GM21528 (cell line): Measurements from ENCODE around the gene SLC22A3.

Experiments used
- ATAC-seq: cut with Tn5 transposase; IDR thresholded peaks from one replicate; pipeline ENCODE4 v1.9.1; 2021; ENCODE audit warnings: mild to moderate bottlenecking, moderate library complexity; ENCODE audit not compliant: unreplicated experiment, low FRiP score

The SLC22A3 gene

DNA sequence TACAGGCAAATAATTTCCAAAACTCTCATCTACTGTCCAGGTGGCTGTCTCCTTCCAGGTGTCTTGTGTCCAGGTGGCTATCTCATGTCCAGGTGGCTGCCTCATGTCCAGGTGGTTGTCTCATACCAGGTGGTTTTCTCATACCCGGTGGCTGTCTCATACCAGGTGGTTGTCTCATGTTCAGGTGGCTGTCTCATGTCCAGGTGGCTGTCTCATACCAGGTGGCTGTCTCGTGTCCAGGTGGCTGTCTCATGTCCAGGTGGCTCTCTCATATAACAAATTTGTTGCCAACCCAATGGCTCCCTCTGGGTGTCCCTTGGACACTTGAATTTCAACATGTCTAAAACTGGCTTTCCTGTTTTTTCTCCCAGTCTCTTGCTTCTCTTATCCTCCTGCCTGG, 14.3 kb upstream of the SLC22A3 start:
- ATAC-seq, result no peak

DNA sequence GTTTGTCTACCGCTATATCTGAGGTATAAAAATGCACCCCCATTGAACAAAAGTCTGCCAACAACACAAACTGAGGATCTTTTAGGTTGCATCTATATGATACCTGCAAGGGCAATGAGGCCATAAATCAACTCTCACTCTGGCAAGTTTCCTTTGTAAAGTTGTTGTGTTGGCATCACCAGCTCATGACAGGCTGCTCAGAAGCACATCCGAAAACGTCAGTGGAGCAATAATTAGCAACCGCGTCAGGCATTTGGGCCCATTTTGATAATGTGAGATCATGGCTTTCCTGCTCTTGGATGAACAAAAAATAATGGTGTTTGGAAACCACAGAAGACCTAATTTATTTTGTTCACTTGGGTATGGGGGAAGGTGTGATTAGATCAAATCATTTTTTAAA, 12.0 kb upstream of the SLC22A3 start:
- ATAC-seq, result no peak

DNA sequence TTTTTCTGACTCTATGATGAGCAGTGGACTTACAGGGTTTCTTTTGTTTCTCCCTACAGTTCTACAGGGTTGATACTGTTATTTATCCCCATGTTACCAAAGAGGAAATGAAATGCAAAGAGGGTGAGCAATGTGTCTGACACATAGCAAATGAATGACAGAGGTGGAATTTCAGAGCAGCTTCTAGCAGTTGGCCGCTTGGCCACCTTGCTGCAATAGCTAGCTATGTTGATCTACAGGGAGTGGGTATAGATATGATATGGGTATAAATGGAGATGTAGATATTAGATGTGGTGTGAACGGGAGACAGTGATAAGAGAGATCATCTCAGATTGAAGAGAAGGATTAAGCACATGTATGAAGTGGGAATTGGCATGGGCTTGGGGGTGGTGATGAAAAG, 10.9 kb upstream of the SLC22A3 start:
- no peak for ATAC-seq

DNA sequence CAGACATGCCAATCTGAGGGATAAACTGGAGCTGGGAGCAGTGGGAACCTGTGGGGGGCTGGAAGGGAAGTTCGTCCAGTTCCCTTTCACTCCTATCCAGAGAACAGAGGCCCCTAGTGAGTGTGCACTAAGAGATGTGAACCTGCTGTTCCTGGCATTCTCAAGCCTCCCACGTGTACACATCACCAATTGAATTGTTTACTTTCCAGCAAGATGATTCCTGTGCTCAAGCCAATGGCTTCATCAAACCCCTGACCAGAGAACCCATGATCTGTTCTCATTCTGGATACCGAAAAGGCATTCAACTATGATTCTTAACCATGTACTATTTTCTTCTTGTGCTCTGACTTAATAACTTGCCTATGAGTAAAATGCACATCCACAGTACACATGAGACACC, 10.2 kb upstream of the SLC22A3 start:
- no peak for ATAC-seq

DNA sequence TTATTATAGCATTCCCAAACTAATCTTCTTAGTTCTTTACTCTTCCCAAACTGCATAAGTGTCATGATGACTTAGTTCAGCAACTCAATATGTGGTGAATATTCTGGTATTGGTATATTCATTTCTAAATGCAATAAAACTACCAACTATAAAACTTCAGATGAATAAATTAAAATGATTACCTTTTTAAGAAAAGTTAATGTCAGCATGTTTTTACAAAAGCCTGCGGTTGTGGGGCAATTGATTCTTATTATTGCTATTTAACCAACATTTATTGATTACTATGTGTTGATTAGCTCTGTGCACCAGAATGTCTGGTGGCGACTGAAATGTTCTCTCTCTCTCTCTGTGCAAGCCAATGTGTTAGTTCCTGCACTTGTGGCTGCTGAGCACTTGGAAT, 5.0 kb upstream of the SLC22A3 start:
- no peak for ATAC-seq

DNA sequence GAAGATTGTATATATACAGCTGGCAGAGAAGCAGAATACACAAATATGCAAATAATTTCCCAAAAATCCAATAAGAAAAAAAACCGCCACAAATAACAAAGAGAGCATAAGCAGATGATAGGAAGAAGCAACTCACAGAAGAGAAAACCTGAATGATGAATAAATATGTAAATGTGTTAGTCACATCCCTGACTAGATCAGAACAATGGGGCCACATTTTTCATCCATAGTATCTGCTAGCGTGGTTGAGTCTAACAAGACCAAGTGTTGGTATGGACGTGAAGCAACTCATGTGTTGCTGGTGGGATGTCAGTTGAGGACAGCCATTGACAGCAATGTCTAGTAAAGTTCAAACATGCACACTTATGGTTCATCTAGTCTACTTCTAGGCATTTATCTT, 3.9 kb upstream of the SLC22A3 start:
- no peak for ATAC-seq

DNA sequence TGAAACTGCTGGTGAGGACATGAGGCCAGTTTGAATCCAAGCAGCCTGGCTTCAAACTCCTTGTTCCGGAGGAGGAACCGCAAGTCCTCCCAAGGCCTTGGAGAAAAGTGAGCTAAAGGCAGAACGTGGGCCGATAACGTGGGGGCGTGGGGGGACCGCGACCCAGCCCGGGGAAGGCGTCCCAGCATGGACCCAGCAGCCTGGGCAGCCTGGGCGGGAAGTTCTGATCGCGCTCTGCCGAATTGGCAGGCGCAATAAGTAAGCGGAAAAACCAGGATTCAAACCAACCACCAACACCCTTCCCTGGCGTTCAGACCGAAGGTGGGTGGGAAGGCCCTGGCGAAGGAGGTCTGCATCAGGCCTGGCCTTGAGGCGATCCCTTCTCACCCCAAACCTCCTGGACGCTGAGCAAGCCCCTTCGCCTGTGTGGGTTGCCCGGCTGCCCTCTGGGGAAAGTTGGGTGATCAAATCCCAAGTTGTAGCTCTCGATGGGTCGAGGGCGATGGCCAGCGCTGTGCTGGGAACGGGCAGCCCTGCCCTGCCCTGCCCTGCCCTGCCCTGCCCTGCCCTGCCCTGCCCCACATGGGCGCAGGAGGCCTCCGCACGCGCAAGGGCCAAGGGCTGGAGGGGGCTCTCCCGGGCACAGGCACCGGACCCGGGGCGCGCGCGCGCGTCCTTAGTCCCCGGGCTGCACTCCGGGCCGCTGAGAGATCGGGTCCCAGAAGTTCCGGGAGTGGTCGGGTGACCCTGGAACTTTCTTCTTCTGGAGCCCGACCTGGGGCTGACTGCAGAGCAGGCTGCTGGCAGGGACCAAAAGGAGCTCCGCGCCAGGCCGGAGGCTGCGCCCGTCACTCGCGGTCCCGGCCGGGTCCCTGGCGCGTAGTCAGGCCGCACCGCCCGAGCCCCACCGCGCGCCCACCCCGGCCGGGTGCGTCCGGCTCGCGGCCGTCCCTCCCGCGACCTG, 637 bp upstream of the SLC22A3 start:
- ATAC-seq, result no peak

DNA sequence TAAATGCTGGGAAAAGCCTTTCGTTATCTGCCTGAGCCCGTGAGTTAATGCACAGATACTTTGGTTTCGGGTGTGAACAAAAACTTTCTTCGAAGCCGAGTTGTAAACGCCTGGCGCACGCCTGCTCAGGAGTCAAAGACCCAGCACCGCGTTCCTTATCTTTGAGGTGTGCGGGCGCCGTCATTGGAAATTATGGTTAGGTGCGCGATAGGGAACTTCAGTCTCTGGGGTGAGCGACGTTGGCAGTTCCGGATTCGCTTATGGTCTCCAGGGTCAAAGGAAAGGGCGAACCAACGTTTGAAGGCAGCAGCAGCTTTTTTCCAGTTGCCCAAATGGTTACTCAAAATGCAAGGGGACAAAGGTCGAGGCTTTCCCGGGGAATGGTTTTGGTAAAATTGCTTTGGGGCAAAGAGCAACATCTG, 853 bp downstream of the SLC22A3 start:
- no peak for ATAC-seq

DNA sequence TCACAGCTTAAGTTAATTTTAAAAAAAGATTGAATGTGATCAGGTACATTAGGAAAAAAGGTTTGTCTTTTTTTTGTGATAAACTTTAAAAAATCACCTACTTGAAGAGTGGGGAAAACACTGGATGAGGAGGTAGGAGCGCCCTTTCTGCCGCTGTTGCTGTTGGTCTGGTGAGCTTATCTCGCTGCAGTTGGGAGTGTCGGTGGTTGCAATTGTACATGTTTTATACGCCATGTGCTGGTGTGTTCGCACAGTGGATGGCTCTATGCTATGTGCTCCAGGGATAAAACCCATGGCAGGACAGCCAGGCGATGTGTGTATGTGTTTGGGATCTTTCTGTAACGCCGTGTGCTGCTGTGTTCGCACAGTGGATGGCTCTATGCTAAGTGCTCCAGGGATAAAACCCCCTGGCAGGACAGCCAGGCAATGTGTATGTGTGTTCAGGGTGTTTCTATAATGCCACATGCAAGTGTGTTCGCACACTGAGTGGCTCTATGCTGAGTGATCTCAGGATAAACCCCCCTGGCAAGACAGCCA, 1.7 kb downstream of the SLC22A3 start:
- ATAC-seq, result no peak

DNA sequence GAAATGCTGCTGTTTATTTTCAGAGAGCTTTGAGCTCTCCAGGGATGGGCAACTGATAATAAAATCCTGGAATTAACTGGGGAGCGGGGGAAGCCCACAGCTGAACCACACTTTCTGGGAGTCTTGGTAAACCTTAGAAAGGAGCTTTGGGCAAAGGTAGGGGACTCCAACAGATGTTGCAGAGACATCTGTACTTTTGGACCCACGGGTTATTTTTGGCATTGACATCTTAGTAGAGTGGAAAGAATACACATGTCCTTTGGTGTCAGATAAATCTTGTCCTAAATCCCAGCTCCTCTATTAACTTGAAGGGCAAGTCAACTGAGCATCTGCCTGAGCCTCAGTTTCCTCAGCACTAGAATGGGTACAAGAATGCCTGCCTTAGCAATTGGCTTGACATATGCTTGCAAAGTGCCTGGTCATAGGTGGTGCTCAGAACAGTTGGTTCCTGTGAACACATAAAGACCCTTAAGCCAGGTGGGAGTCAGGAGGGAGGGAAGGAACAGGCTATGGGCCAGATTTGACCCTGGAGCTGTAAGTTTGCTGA, 5.8 kb downstream of the SLC22A3 start:
- ATAC-seq, result no peak

DNA sequence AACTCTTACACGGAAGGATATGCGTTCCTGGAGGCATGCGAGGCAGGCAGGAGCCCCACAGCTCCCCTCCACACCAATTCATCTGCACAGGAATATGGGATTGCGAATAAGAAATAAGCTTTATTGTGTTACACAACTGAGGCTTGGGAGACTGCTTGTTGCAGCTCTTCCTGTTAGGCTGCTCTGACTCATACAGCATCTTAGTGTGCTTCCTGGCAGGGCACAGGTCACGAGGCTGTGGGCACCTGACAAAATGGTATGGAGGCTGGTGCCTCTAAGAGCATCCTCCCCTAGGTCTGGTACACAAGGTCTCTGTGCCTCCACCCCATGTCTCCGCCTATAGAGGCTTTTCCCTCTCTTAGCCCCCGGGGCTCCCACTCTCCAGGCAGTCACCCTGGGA, 6.8 kb downstream of the SLC22A3 start:
- no peak for ATAC-seq

DNA sequence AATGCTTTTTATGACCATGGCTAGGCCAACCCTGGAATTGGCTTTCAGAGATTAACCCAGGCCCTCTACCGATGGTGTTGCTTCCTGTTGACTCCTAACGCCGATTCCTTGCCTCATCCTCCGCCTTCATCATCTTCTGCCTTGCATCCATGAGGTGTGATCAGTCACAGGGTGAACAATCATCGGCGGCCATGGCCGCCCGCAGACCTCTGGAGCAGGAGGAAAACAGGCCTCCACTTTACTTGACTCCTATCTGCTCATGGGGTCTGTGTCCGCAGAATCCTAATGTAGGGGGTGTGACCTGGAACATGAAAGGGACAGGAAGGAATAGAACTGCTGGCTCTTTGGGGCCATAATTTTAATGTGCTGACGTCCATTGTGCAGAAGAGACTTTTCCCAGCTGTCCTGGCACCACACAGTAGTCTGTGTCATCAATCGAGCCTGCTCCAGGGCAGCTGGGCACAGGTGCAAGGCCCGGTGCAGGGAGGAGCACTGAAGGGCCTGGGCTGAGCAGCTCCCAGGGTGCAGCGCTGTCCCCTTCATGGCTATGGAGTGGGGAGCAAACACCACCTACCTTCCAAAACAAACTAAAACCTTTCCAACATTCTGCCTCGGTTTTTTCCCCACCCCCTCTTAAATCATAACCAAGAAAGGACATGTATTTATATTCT, 8.0 kb downstream of the SLC22A3 start:
- no peak for ATAC-seq

DNA sequence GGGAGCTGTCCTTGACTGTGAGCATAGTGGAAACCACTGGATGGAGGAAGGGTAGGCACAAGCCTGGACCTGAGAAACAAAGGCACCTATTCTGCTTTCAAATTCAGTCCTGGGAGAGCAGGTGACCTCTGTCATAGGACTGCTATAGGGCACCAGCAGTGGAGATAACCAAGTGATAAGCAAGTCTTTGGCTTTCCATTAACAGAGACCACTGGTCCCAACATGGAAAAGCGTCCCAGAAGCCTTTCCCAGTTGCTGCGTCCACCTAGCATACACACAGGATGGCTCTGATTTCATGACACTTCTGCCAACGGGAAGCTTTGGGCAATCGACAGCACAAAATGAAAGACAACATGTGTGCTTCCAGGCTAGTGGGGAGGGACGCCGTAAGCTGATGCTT, 8.9 kb downstream of the SLC22A3 start:
- no peak for ATAC-seq

DNA sequence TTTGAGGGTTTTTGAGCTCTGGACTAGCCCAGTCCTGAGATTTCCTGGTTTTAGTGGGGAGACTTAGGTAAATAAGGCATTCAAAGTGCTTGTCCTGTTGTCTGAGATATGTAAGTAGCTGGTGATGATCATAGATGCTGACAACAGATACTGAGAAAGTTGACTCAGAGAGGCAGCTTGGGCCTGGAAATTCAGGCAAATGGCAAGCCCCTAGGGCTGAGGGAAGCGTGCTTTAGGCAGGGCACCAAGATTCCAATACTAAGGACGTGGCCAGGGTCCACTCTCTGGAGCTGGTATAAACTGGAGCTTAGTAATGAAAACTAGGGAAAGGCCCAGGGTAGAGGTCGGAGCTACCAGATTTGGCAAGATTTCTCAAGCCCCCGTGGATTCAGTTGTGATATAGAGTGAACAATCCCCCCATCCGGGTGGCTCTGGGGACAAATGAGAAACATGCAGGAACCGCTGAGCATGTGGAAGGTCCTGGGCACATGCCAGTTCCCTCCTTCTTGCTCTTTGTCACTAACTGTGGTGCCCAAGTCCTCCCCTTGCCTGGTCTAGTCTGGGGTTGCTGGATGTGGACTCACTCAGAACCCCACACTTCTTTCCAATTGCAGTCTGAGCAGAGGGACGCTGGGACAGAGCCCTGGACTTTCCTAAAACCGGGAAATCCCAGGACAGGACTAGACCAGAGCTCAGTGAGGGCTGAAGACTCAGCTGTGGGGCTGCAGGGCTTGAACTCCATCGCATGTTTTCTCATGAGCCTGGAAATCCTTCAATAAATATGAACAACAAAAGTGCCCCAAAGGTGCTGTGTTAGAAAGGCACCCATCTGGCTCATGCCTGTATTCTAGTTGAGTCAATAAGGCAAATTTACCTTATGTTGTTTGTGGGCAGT, 10.3 kb downstream of the SLC22A3 start:
- ATAC-seq, result no peak

DNA sequence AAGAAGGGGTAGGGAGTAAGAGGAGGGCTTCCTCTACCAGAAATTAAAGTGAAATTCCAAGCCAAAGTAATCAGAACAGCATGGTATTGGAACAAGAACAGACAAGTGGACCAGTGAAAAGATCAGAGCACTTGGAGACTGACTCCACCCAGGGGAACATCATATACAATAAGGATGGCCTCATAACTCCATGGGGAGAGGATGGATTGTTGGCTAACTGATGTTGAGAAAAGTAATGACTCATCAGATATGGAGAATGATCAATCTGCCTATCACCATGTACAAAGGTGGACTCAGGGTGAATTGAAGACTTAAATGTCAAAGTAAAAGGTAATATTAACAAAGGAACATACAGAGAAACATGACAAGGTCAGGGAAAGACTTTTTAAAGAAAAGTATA, 12.8 kb downstream of the SLC22A3 start:
- no peak for ATAC-seq

DNA sequence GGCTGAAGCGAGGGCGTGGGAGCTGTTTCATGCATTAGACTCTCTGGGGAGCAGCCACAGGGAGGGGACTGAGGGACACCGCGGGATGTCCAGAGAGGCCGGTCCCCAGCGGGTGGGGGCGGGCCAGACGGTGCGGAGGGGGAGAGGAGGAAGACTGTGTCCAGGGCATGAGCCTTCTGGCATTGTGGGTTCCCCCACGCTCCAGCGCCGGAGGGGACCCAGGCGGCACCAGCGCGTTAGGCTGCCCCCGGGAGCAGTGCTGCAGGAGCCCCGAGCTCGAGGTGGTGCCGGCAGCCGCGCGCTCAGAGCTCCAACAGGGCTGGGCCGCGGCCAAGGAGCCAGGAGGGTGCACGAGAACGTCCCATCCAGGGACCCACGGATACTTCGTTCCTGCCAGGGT, 14.4 kb downstream of the SLC22A3 start:
- ATAC-seq, result no peak

DNA sequence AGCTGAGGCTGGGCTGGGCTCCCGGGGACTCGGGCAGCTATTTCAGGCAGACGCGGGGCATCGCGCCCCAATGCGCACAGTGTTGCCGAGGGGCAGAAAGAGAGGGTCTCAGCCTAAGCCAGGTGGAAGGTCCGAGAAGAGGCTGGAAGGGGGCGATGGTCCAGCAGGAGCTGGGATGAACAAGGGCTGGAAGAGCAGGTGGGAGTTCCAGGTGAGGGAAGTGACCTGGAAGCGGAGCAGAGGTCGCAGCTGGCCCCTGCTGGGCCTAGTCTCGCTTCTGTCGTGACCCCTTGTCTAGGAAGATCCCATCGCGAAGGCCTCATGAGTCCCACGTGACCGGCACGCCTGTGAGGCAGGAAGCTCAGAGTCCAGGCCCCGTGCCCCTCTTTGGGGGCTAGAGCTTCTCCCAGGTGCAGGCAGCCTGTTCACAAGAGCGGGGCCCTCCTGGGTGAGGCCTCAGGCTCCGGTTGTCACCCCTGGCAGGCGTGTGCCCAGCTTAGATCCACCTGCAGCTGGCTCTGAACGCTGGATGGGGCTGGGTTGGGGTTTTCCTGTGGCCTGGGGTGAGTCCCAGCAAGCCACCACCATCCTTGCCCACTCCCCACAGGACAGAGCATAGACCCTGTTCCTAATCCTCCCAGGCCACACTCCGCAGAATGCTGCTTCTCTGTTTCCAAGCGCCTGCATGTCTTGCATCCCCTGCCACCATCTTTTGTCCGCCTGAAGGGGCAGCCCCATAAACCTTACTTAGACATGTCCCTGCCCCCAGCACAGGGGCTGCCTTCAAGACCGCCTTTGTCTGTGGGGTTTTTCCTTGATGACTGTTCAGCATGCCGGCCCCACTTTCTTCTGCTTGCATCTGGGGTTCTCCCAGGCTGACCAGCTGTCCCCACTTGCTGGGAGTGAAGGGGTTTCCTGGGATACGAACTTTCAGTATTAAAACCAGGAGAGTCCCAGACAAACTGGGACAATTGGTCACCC, 15.1 kb downstream of the SLC22A3 start:
- no peak for ATAC-seq

DNA sequence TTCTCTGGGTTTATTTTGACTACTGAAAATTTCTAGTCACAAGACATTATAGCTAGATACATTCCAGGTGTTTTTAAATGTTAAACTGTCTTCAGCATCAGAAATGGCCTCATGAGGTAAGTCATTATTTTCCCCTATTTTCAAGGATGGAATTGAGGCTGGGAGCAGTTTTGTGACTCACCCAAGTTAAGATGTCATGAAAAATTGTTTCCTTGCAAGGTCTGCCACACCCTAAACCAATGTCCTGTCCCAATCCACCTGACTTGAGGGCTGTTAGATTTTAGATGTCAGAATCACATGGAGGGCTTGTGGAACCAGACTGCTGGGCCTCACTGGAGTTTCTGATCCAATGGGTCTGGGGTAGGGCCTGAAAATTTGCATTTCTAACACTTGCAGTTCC, 16.9 kb downstream of the SLC22A3 start:
- no peak for ATAC-seq
